HG03457 (cell line): Measurements from ENCODE around the gene NSD2.
"Not testable (repeated sequence)": the region's sequence is repeated elsewhere in the genome, so short reads cannot be mapped to it uniquely, and the experiment has no call there.

Source experiments
- ATAC-seq: cut with Tn5 transposase; IDR thresholded peaks from one replicate; pipeline ENCODE4 v1.9.1; 2021; ENCODE audit warnings: moderate number of reproducible peaks; ENCODE audit not compliant: unreplicated experiment

The NSD2 gene

GRCh38 chr4:2031161-2031560 lies 160.0 kb downstream of the NSD2 start:
- not testable (repeated sequence) for ATAC-seq
